H9 (cell line): Measurements from ENCODE around the gene GPC1. TPM values are rescaled to one million over a fixed set of nuclear protein-coding genes. Genes with fewer than 3 reads are reported as not detected.
A peak's percentile ranks its signal among the peaks of the same experiment; 100 is the strongest.

Experiments
- DNase-seq: peaks from one replicate; pipeline ENCODE4 v3.0.0-alpha.2; 2017
- H2AFZ ChIP-seq: one replicate; pipeline ENCODE4 v1.6.1; 2013; ENCODE audit warnings: mild to moderate bottlenecking, low read length, control low read depth, moderate library complexity
- H2AK5ac ChIP-seq: 2 replicates; pipeline ENCODE4 v1.6.1; 2013; ENCODE audit warnings: low read length, control low read depth, mixed read lengths; ENCODE audit not compliant: insufficient read length
- H2BK120ac ChIP-seq: one replicate; pipeline ENCODE4 v1.6.1; 2013; ENCODE audit warnings: low read depth, mild to moderate bottlenecking, low read length, control low read depth, inconsistent platforms; ENCODE audit not compliant: poor library complexity, severe bottlenecking
- H2BK12ac ChIP-seq: 2 replicates; pipeline ENCODE4 v1.6.1; 2013; ENCODE audit warnings: low read length, control low read depth, mixed read lengths, low read depth; ENCODE audit not compliant: insufficient read length
- H2BK15ac ChIP-seq: 2 replicates; pipeline ENCODE4 v1.6.1; 2013; ENCODE audit warnings: low read depth, low read length, control low read depth
- H2BK20ac ChIP-seq: one replicate; pipeline ENCODE4 v1.6.1; 2013; ENCODE audit warnings: low read depth, mild to moderate bottlenecking, low read length, control low read depth, inconsistent platforms; ENCODE audit not compliant: poor library complexity, severe bottlenecking
- H2BK5ac ChIP-seq: 2 replicates; pipeline ENCODE4 v1.6.1; 2013; ENCODE audit warnings: low read length, control low read depth, mixed read lengths; ENCODE audit not compliant: insufficient read length
- H3K14ac ChIP-seq: 2 replicates; pipeline ENCODE4 v1.6.1; 2013; ENCODE audit warnings: low read length, control low read depth; ENCODE audit not compliant: insufficient read depth
- H3K18ac ChIP-seq: 2 replicates; pipeline ENCODE4 v1.6.1; 2013; ENCODE audit warnings: low read depth, mild to moderate bottlenecking, mixed read lengths, low read length, control low read depth; ENCODE audit not compliant: insufficient read length
- H3K23ac ChIP-seq: 2 replicates; pipeline ENCODE4 v1.6.1; 2013; ENCODE audit warnings: low read length, control low read depth, mixed read lengths, low read depth; ENCODE audit not compliant: insufficient read length
- H3K23me2 ChIP-seq: 2 replicates; pipeline ENCODE4 v1.6.1; 2013; ENCODE audit warnings: low read depth, mild to moderate bottlenecking, mixed read lengths, low read length, control low read depth; ENCODE audit not compliant: insufficient read length, poor library complexity, severe bottlenecking
- H3K27ac ChIP-seq: 2 replicates; pipeline ENCODE4 v1.5.1; 2013; ENCODE audit warnings: low read length, control low read depth, mixed read lengths, low read depth; ENCODE audit not compliant: insufficient read length
- H3K27me3 ChIP-seq: 2 replicates; pipeline ENCODE4 v1.6.1; 2013; ENCODE audit warnings: low read length, control low read depth, inconsistent platforms; ENCODE audit not compliant: insufficient read depth
- H3K4ac ChIP-seq: 2 replicates; pipeline ENCODE4 v1.6.1; 2013; ENCODE audit warnings: low read depth, mild to moderate bottlenecking, control low read depth, inconsistent platforms, low read length, moderate library complexity
- H3K4me1 ChIP-seq: 2 replicates; pipeline ENCODE4 v1.6.1; 2013; ENCODE audit warnings: low read length, control low read depth, inconsistent platforms; ENCODE audit not compliant: insufficient read depth
- H3K4me2 ChIP-seq: 2 replicates; pipeline ENCODE4 v1.6.1; 2013; ENCODE audit warnings: low read length, control low read depth, mixed read lengths; ENCODE audit not compliant: insufficient read length, insufficient read depth
- H3K56ac ChIP-seq: 2 replicates; pipeline ENCODE4 v1.6.1; 2013; ENCODE audit warnings: low read depth, mild to moderate bottlenecking, mixed read lengths, low read length, control low read depth; ENCODE audit not compliant: insufficient read length
- H3K79me1 ChIP-seq: 2 replicates; pipeline ENCODE4 v1.6.1; 2013; ENCODE audit warnings: low read depth, mild to moderate bottlenecking, moderate library complexity, low read length, control low read depth, inconsistent platforms; ENCODE audit not compliant: insufficient read depth, poor library complexity, severe bottlenecking
- H3K79me2 ChIP-seq: 2 replicates; pipeline ENCODE4 v1.6.1; 2013; ENCODE audit warnings: low read length, control low read depth, inconsistent platforms; ENCODE audit not compliant: insufficient read depth
- H3K9ac ChIP-seq: 2 replicates; pipeline ENCODE4 v1.6.1; 2013; ENCODE audit warnings: low read length, control low read depth, mixed read lengths; ENCODE audit not compliant: insufficient read length; ENCODE audit errors: extremely low read depth
- H3K9me3 ChIP-seq: one replicate; pipeline ENCODE4 v1.6.1; 2013; ENCODE audit warnings: low read depth, low read length, inconsistent platforms; ENCODE audit not compliant: control insufficient read depth
- H3T11ph ChIP-seq: one replicate; pipeline ENCODE4 v1.6.1; 2013; ENCODE audit warnings: mild to moderate bottlenecking, low read length, control low read depth, inconsistent platforms
- H4K20me1 ChIP-seq: one replicate; pipeline ENCODE4 v1.6.1; 2013; ENCODE audit not compliant: control insufficient read depth, insufficient read length, insufficient read depth
- H4K5ac ChIP-seq: 2 replicates; pipeline ENCODE4 v1.6.1; 2013; ENCODE audit warnings: low read depth, mild to moderate bottlenecking, mixed read lengths, low read length, control low read depth; ENCODE audit not compliant: insufficient read length
- H4K8ac ChIP-seq: replicated peaks from 2 replicates; pipeline ENCODE4 v1.6.1; 2013; ENCODE audit warnings: low read length, control low read depth, mixed read lengths, low read depth; ENCODE audit not compliant: insufficient read length
- H4K91ac ChIP-seq: 2 replicates; pipeline ENCODE4 v1.6.1; 2013; ENCODE audit warnings: low read depth, mild to moderate bottlenecking, moderate library complexity, mixed read lengths, low read length, control low read depth; ENCODE audit not compliant: insufficient read length
- H3K27ac Mint-ChIP-seq, 3 experiments: 2 replicates in 2 of 3; 3 replicates in 1 of 3; pipeline ENCODE4 v1.8.0; 2020 to 2021; ENCODE audit warnings: mixed read lengths in 3 of 3, mild to moderate bottlenecking in 1 of 3, moderate library complexity in 1 of 3
- H3K27me3 Mint-ChIP-seq: 2 replicates; pipeline ENCODE4 v1.8.0; 2021; ENCODE audit warnings: low read depth, mild to moderate bottlenecking, moderate library complexity, mixed read lengths
- H3K36me3 Mint-ChIP-seq, 3 experiments: 2 replicates in 2 of 3; 3 replicates in 1 of 3; pipeline ENCODE4 v1.8.0; 2020 to 2021; ENCODE audit warnings: low read depth in 3 of 3, mixed read lengths in 3 of 3; ENCODE audit not compliant: insufficient read depth in 1 of 3
- H3K4me1 Mint-ChIP-seq, 2 experiments: 2 replicates each; pipeline ENCODE4 v1.8.0; 2020; ENCODE audit warnings: mixed read lengths in 2 of 2
- H3K4me3 Mint-ChIP-seq, 2 experiments: 2 replicates in 1 of 2; 3 replicates in 1 of 2; pipeline ENCODE4 v1.8.0; 2020 to 2021; ENCODE audit warnings: mild to moderate bottlenecking in 2 of 2, mixed read lengths in 2 of 2, moderate library complexity in 1 of 2
- H3K9me3 Mint-ChIP-seq, 2 experiments: 2 replicates in 1 of 2; 3 replicates in 1 of 2; pipeline ENCODE4 v1.8.0; 2020; ENCODE audit warnings: mild to moderate bottlenecking in 2 of 2, mixed read lengths in 2 of 2, moderate library complexity in 1 of 2
- WGBS: extraction: QIAGEN DNeasy Blood & Tissue Kit; methylation state at CpG from one replicate; pipeline ENCODE4 v1.1.7; 2013; ENCODE audit warnings: missing lambda C conversion rate, low lambda C conversion rate, mixed read lengths; ENCODE audit not compliant: insufficient read length; ENCODE audit errors: extremely low coverage; 5-methylcytosine and 5-hydroxymethylcytosine counted together
- total RNA-seq: library from RNA; stranded (reverse); gene quantifications from 2 replicates; pipeline ENCODE4 v1.2.1, GENCODE V29; 2021
- TF ChIP-seq, protein P1 (sequence below): fragments of 200-600 bp; sonication (generic); conservative IDR thresholded peaks from 3 replicates; pipeline ENCODE4 v1.8.0; 2021; ENCODE audit warnings: antibody characterized with exemption, mild to moderate bottlenecking

Gene GPC1
- total RNA-seq, 1 experiment from 2014 or later, result 39.4 TPM

GRCh38 chr2:240438810-240439697 is 3.6 kb downstream of the GPC1 start:
- Histone ChIP-seq H3K18ac (no peak overlapping the region), H2BK12ac (no peak overlapping the region), H2BK5ac (no peak overlapping the region), H3K27me3 (peaks cover 13% of the 10 kb centered on the region; the same call in 1 of the 2 replicates), H3K27ac (no peak overlapping the region), H2BK15ac (no peak overlapping the region), H2AK5ac (no peak overlapping the region), H3K79me1 (no peaks in the 10 kb centered on the region), H2BK20ac (no peak overlapping the region), H3K4ac (no peak overlapping the region), H3K23me2 (peaks cover 8% of the 10 kb centered on the region), H3K56ac (no peak overlapping the region), H3T11ph (no peak overlapping the region), H3K79me2 (no peaks in the 10 kb centered on the region; the same call in 1 of the 2 replicates), H3K4me2 (no peak overlapping the region), H3K4me1 (no peaks in the 10 kb centered on the region; the same call in 1 of the 2 replicates), H4K91ac (no peak overlapping the region), H3K9me3 (no peaks in the 10 kb centered on the region), H4K5ac (no peak overlapping the region), H2BK120ac (no peak overlapping the region), H4K20me1 (no peaks in the 10 kb centered on the region), H3K23ac (no peak overlapping the region), H4K8ac (no peak overlapping the region), H3K9ac (no peak overlapping the region), H2AFZ (no peak overlapping the region), H3K14ac (no peak overlapping the region)
- Mint-ChIP-seq H3K27ac (peak overlapping the region in 1 of 3 experiments; percentile 44; a peak in 1 of 7 replicates), H3K27me3 (peaks cover 27% of the 10 kb centered on the region), H3K9me3 (no peaks in the 10 kb centered on the region), H3K4me3 (no peak overlapping the region; a peak in 1 of 5 replicates), H3K4me1 (peaks cover 8 to 15% of the 10 kb centered on the region in 2 experiments), H3K36me3 (peaks cover 0 to 2% (median 0%) of the 10 kb centered on the region in 3 experiments; a peak in 1 of 7 replicates)
- TF ChIP-seq, protein P1, sequence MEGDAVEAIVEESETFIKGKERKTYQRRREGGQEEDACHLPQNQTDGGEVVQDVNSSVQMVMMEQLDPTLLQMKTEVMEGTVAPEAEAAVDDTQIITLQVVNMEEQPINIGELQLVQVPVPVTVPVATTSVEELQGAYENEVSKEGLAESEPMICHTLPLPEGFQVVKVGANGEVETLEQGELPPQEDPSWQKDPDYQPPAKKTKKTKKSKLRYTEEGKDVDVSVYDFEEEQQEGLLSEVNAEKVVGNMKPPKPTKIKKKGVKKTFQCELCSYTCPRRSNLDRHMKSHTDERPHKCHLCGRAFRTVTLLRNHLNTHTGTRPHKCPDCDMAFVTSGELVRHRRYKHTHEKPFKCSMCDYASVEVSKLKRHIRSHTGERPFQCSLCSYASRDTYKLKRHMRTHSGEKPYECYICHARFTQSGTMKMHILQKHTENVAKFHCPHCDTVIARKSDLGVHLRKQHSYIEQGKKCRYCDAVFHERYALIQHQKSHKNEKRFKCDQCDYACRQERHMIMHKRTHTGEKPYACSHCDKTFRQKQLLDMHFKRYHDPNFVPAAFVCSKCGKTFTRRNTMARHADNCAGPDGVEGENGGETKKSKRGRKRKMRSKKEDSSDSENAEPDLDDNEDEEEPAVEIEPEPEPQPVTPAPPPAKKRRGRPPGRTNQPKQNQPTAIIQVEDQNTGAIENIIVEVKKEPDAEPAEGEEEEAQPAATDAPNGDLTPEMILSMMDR, result no peak
- WGBS, result no CpG with 5 or more reads among the region's 25 CpGs
- no peak for DNase-seq
